Neuronal stem cell (in vitro differentiated cells): ENCODE measurements around the gene SMIM13.

Source experiments
- DNase-seq: peaks from one replicate; pipeline ENCODE4 v3.0.0-alpha.2; 2013; ENCODE audit warnings: low spot score
- H2AFZ ChIP-seq: one replicate; pipeline ENCODE4 v1.6.1; 2013; ENCODE audit warnings: mild to moderate bottlenecking, low read length, inconsistent platforms
- H2AK5ac ChIP-seq: 2 replicates; pipeline ENCODE4 v1.6.1; 2013; ENCODE audit warnings: low read depth, mild to moderate bottlenecking, inconsistent platforms, low read length, moderate library complexity, mixed read lengths
- H2BK120ac ChIP-seq: 2 replicates; pipeline ENCODE4 v1.6.1; 2013; ENCODE audit warnings: low read depth, mild to moderate bottlenecking, inconsistent platforms, low read length, moderate library complexity, mixed read lengths
- H2BK12ac ChIP-seq: one replicate; pipeline ENCODE4 v1.6.1; 2013; ENCODE audit warnings: low read length, inconsistent platforms
- H2BK15ac ChIP-seq: 2 replicates; pipeline ENCODE4 v1.6.1; 2013; ENCODE audit warnings: mild to moderate bottlenecking, low read length, inconsistent platforms, mixed read lengths
- H2BK5ac ChIP-seq: one replicate; pipeline ENCODE4 v1.6.1; 2013; ENCODE audit warnings: inconsistent platforms, mild to moderate bottlenecking, low read length, moderate library complexity
- H3K14ac ChIP-seq: one replicate; pipeline ENCODE4 v1.6.1; 2013; ENCODE audit warnings: low read length, inconsistent platforms
- H3K18ac ChIP-seq: 2 replicates; pipeline ENCODE4 v1.6.1; 2013; ENCODE audit warnings: low read length, inconsistent platforms
- H3K23ac ChIP-seq: 2 replicates; pipeline ENCODE4 v1.6.1; 2013; ENCODE audit warnings: low read depth, mild to moderate bottlenecking, mixed read lengths, low read length, inconsistent platforms; ENCODE audit not compliant: poor library complexity
- H3K27ac ChIP-seq: replicated peaks from 3 replicates; pipeline ENCODE4 v1.5.1; 2013; ENCODE audit warnings: low read length, inconsistent platforms
- H3K27me3 ChIP-seq, 3 experiments: 2 replicates each; pipeline ENCODE4 v1.6.1; 2013; ENCODE audit warnings: low read length in 3 of 3, mild to moderate bottlenecking in 2 of 3, inconsistent platforms in 1 of 3, low read depth in 1 of 3, mixed read lengths in 1 of 3, moderate library complexity in 1 of 3; ENCODE audit not compliant: control insufficient read depth in 3 of 3, insufficient read depth in 3 of 3
- H3K36me3 ChIP-seq, 2 donors: replicated peaks in 1 of 2; 2 replicates each; pipeline ENCODE4 v1.6.1; 2013; ENCODE audit warnings: low read length in 2 of 2; ENCODE audit not compliant: control insufficient read depth in 2 of 2, insufficient read depth in 2 of 2
- H3K4ac ChIP-seq: 2 replicates; pipeline ENCODE4 v1.6.1; 2013; ENCODE audit warnings: inconsistent platforms, mild to moderate bottlenecking, low read length, moderate library complexity
- H3K4me1 ChIP-seq, 2 donors: 1 replicate in 1 of 2; 2 replicates in 1 of 2; pipeline ENCODE4 v1.6.1; 2013; ENCODE audit warnings: low read length in 2 of 2, low read depth in 1 of 2; ENCODE audit not compliant: control insufficient read depth in 2 of 2, insufficient read depth in 1 of 2
- H3K4me2 ChIP-seq: one replicate; pipeline ENCODE4 v1.6.1; 2013; ENCODE audit warnings: mild to moderate bottlenecking, low read length, inconsistent platforms; ENCODE audit not compliant: insufficient read depth, poor library complexity, severe bottlenecking
- H3K4me3 ChIP-seq, 2 donors: 2 replicates each; pipeline ENCODE4 v1.5.1; 2013; ENCODE audit warnings: low read length in 2 of 2, mild to moderate bottlenecking in 2 of 2, inconsistent platforms in 1 of 2, moderate library complexity in 1 of 2
- H3K79me1 ChIP-seq: one replicate; pipeline ENCODE4 v1.6.1; 2013; ENCODE audit warnings: low read depth, mild to moderate bottlenecking, inconsistent platforms, low read length, moderate library complexity
- H3K9ac ChIP-seq: one replicate; pipeline ENCODE4 v1.6.1; 2013; ENCODE audit warnings: mild to moderate bottlenecking, low read depth, low read length, inconsistent platforms; ENCODE audit not compliant: poor library complexity
- H3K9me3 ChIP-seq, 2 donors: replicated peaks in 1 of 2; 2 replicates each; pipeline versions ENCODE3 to v1.6.1; 2013; ENCODE audit warnings: low read length in 2 of 2, mild to moderate bottlenecking in 2 of 2, inconsistent platforms in 1 of 2, low read depth in 1 of 2, mixed read lengths in 1 of 2, moderate library complexity in 1 of 2; ENCODE audit not compliant: control insufficient read depth in 2 of 2, insufficient read depth in 1 of 2
- H4K8ac ChIP-seq: one replicate; pipeline ENCODE4 v1.6.1; 2013; ENCODE audit warnings: low read depth, mild to moderate bottlenecking, inconsistent platforms, low read length, moderate library complexity
- H4K91ac ChIP-seq: one replicate; pipeline ENCODE4 v1.6.1; 2013; ENCODE audit warnings: low read length, low read depth, mild to moderate bottlenecking, inconsistent platforms; ENCODE audit not compliant: poor library complexity
- WGBS, 2 donors: extraction: QIAGEN DNeasy Blood & Tissue Kit; methylation state at CpG; one replicate each; pipeline ENCODE4 v1.1.7; 2013; ENCODE audit warnings: missing lambda C conversion rate in 2 of 2, mixed read lengths in 1 of 2; ENCODE audit not compliant: insufficient read length in 2 of 2, insufficient replicate concordance in 1 of 2; ENCODE audit errors: extremely low coverage in 2 of 2; 5-methylcytosine and 5-hydroxymethylcytosine counted together

SMIM13 gene

DNA sequence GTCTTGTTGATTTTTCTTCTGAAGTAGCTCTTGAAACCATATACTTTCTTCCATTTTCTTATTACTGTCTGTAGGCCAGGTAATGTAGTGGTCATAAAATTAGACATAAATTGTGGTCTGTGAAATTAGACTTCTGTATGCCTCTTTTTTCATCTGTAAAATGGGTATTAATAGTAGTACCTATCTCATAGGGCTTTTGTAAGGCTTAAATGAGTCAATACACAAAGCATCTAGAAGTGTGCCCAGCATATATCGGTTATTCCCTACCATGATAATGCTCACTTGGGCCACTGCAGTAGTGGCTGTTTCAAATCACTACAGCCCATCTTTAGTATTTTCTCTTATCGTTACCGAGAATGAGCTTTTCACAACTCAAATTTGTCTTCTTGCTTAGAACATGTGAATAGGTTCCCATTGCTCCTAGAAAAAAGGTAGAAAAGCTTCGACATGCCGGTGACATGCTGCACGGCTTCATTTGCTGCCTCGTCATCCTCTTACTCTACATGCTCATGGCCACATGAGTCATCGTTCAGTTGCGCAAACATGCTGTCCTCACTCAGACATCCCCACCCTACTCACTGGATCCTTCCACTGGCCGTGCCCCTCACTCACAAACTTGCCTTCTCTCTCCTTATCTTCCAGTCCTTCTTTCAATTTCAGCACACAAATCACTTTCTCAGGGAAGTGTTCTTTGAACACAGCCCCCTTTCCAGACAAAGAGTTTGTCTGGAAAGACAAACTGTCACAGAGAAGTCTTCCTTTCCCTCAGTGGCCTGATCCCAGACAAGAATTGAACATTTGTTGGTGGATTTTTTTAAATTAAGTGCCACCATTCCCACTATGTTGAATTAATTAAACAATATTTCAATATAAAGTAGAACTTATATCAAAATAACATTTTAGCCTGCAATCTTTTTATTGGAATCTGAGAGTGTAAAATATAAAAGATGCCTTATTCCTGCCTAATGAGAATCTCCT lies 50.0 kb downstream of the SMIM13 start:
- no CpG with 5 or more reads among the region's 10 CpGs for WGBS, 2 donors
- H3K18ac ChIP-seq: peak overlapping the region; percentile 4
- H4K91ac ChIP-seq: no peak overlapping the region
- no peak overlapping the region for H3K14ac ChIP-seq
- no peaks in the 10 kb centered on the region for H3K27me3 ChIP-seq
- no peak overlapping the region for H4K8ac ChIP-seq
- H3K23ac ChIP-seq: no peak overlapping the region
- H3K27ac ChIP-seq: no peak overlapping the region
- H2BK12ac ChIP-seq: no peak overlapping the region
- H2BK5ac ChIP-seq: no peak overlapping the region
- H2AFZ ChIP-seq: no peak overlapping the region
- no peaks in the 10 kb centered on the region for H3K36me3 ChIP-seq
- H3K9ac ChIP-seq: no peak overlapping the region
- H3K4me2 ChIP-seq: no peak overlapping the region
- no peaks in the 10 kb centered on the region for H3K79me1 ChIP-seq
- no peak overlapping the region for H2BK120ac ChIP-seq
- peaks cover 0 to 2% of the 10 kb centered on the region in 2 donors for H3K4me1 ChIP-seq
- no peaks in the 10 kb centered on the region for H3K9me3 ChIP-seq
- DNase-seq: no peak
- H3K4me3 ChIP-seq: no peak overlapping the region
- H2BK15ac ChIP-seq: no peak overlapping the region
- H2AK5ac ChIP-seq: no peak overlapping the region
- no peak overlapping the region for H3K4ac ChIP-seq

- Histone ChIP-seq H3K27me3 (no peaks in the 10 kb centered on the region), H2AFZ (no peak overlapping the region), H4K8ac (no peak overlapping the region)
These were observed 50.8 kb downstream of the SMIM13 start for GRCh38 chr6:11144393-11144851.

GRCh38 chr6:11146117-11146826 lies 52.6 kb downstream of the SMIM13 start:
- no peaks in the 10 kb centered on the region for H3K36me3 ChIP-seq
- no peak for DNase-seq
- H3K23ac ChIP-seq: no peak overlapping the region
- H3K4me1 ChIP-seq: peaks cover 0 to 2% of the 10 kb centered on the region in 2 donors
- no peak overlapping the region for H3K9ac ChIP-seq
- WGBS, 2 donors: no CpG with 5 or more reads among the region's 4 CpGs
- H2AK5ac ChIP-seq: no peak overlapping the region
- H2AFZ ChIP-seq: no peak overlapping the region
- no peak overlapping the region for H3K4ac ChIP-seq
- H3K9me3 ChIP-seq: no peaks in the 10 kb centered on the region
- H3K27ac ChIP-seq: no peak overlapping the region
- H3K79me1 ChIP-seq: no peaks in the 10 kb centered on the region
- H3K27me3 ChIP-seq: no peaks in the 10 kb centered on the region
- H3K4me3 ChIP-seq: no peak overlapping the region
- no peak overlapping the region for H4K8ac ChIP-seq
- no peak overlapping the region for H4K91ac ChIP-seq
- no peak overlapping the region for H2BK5ac ChIP-seq
- no peak overlapping the region for H3K14ac ChIP-seq
- no peak overlapping the region for H2BK15ac ChIP-seq
- H2BK120ac ChIP-seq: no peak overlapping the region
- H3K4me2 ChIP-seq: no peak overlapping the region
- no peak overlapping the region for H3K18ac ChIP-seq
- no peak overlapping the region for H2BK12ac ChIP-seq

More at GRCh38 chr6:11144393-11144851, 50.8 kb downstream of the SMIM13 start:
- H3K27ac ChIP-seq: no peak overlapping the region
- no peaks in the 10 kb centered on the region for H3K79me1 ChIP-seq
- H3K4ac ChIP-seq: no peak overlapping the region
- no peak overlapping the region for H2AK5ac ChIP-seq
- no peak overlapping the region for H3K4me2 ChIP-seq
- H4K91ac ChIP-seq: no peak overlapping the region
- no peak overlapping the region for H3K9ac ChIP-seq
- WGBS, 2 donors: no CpG with 5 or more reads among the region's 6 CpGs
- H2BK15ac ChIP-seq: no peak overlapping the region
- H3K18ac ChIP-seq: no peak overlapping the region
- H3K4me1 ChIP-seq: peaks cover 0 to 2% of the 10 kb centered on the region in 2 donors
- peak; percentile 58 for DNase-seq
- H2BK12ac ChIP-seq: no peak overlapping the region
- H2BK120ac ChIP-seq: no peak overlapping the region
- no peak overlapping the region for H2BK5ac ChIP-seq
- H3K14ac ChIP-seq: no peak overlapping the region
- no peaks in the 10 kb centered on the region for H3K9me3 ChIP-seq
- H3K23ac ChIP-seq: no peak overlapping the region
- H3K4me3 ChIP-seq: no peak overlapping the region
- H3K36me3 ChIP-seq: no peaks in the 10 kb centered on the region

- H3K18ac ChIP-seq: no peak overlapping the region
- no peak overlapping the region for H2AK5ac ChIP-seq
- no peak overlapping the region for H3K27ac ChIP-seq
- H3K4me1 ChIP-seq: no peaks in the 10 kb centered on the region
- no peak overlapping the region for H2BK15ac ChIP-seq
- H4K91ac ChIP-seq: no peak overlapping the region
- DNase-seq: no peak
- no peak overlapping the region for H2BK12ac ChIP-seq
- no peak overlapping the region for H2BK5ac ChIP-seq
- H3K36me3 ChIP-seq: no peaks in the 10 kb centered on the region
- no peaks in the 10 kb centered on the region for H3K27me3 ChIP-seq
- no peaks in the 10 kb centered on the region for H3K79me1 ChIP-seq
- WGBS, 2 donors: no CpG with 5 or more reads among the region's 3 CpGs
- H3K4me2 ChIP-seq: no peak overlapping the region
- H3K9me3 ChIP-seq: peaks cover 2 to 3% of the 10 kb centered on the region in 2 donors
- H3K14ac ChIP-seq: no peak overlapping the region
- no peak overlapping the region for H4K8ac ChIP-seq
- no peak overlapping the region for H3K4me3 ChIP-seq
- H2AFZ ChIP-seq: no peak overlapping the region
- H2BK120ac ChIP-seq: no peak overlapping the region
- no peak overlapping the region for H3K23ac ChIP-seq
- no peak overlapping the region for H3K4ac ChIP-seq
- no peak overlapping the region for H3K9ac ChIP-seq
These were observed 55.9 kb downstream of the SMIM13 start for GRCh38 chr6:11149551-11149950.
